AG09309 (cell line): Measurements from ENCODE around the gene CHDH.

ENCODE experiments used
- DNase-seq: peaks from one replicate; pipeline ENCODE4 v3.0.0-alpha.2; 2010; ENCODE audit warnings: low read depth
- H3K4me3 ChIP-seq: 2 replicates; pipeline ENCODE4 v1.5.1; 2011; ENCODE audit warnings: mild to moderate bottlenecking, low read depth, low read length, moderate library complexity; ENCODE audit not compliant: control insufficient read depth
- CTCF ChIP-seq: IDR thresholded peaks from 2 replicates; pipeline ENCODE4 v1.5.1; 2011; ENCODE audit warnings: mild to moderate bottlenecking, low read depth, low read length, inconsistent platforms; ENCODE audit not compliant: insufficient read depth, control insufficient read depth; ENCODE audit errors: missing control alignments

Gene CHDH

DNA sequence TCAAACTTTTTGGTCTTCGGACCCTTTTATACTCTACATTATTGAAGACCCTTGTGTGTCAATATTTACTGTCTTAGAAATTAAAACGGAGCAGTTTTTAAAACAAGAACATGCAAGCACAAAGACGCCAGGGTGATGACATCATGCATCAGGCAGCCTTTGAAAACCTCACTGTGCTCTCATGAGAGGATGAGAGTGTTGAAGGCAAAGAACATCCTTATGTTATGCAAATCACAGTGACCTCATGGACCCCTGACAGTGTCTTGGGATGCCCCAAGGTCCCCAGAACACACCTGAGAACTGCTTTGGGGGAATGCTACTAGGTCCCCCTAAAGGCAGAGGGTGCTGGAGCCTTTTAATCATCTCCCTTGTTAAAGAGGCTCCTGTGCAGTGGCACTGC is 51.6 kb downstream of the CHDH start:
- H3K4me3 ChIP-seq = no peak overlapping the region
- no peak for TF ChIP-seq CTCF
- DNase-seq = no peak

- no peak for TF ChIP-seq CTCF
- no peak for DNase-seq
- H3K4me3 ChIP-seq = no peak overlapping the region
Measured at GRCh38 chr3:53792866-53793265, 53.4 kb downstream of the CHDH start.

DNA sequence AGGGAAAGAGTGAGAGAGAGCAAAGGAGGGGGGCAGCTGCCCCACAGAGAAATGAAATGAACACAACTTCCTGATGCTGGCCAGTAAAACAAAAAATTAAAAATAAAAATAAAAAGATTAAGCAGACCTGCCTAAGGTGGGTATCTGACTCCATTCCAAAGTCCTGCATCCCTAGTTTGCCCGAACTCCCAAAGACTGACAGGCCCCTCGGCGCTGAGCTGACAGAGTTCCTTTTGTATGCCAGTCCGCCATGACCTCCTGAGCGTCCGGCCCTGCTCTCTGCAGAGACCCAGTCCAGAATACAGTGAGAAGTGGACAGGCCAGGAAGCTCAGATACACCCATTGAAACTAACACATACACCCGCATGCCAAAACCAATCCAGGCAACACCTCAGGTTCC is 54.9 kb downstream of the CHDH start:
- no peak overlapping the region for H3K4me3 ChIP-seq
- no peak for DNase-seq
- TF ChIP-seq CTCF = no peak

DNA sequence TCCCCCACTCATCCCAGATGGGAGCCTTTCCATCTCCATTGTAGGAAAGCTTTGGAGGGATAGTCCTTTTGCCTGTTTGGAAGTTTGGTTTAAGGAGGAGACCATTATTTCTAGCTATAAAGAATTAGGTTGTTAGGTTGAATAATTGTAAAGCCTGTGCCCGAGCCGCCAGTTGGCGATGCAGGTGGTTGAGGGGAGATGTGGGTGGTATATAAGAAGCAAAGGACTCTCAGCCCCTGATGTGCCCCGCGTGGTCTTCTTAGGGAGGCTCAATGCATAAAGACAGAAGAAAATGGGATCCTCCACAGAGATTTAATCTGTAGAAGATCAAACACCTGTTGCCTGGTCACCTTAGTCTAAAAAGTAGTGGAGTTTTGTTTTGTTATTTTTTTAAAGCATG is 55.7 kb downstream of the CHDH start:
- H3K4me3 ChIP-seq = no peak overlapping the region
- no peak for DNase-seq
- TF ChIP-seq CTCF = no peak

DNA sequence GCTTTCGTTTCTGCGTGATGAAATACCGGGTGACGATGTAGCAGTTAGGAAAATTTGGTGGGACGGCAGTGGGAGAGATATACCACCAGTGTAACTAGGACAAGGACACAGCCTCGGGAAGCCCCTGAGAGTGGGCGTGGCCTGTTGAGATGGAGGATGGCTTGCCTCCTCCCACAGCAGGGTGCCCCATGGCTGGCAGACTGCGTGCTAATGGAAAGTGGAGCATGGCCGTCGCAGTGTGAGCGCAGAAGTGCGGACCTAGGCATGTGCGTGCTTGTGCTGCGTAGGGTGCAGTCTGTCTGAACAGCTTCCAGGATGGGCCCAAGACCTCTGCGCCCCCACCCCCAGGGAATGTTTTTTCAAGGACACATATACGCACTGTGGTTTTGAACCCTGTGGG is 56.8 kb downstream of the CHDH start:
- no peak for DNase-seq
- no peak overlapping the region for H3K4me3 ChIP-seq
- TF ChIP-seq CTCF = no peak

- no peak for DNase-seq
- no peak overlapping the region for H3K4me3 ChIP-seq
- no peak for TF ChIP-seq CTCF
Measured at GRCh38 chr3:53788038-53788437, 58.2 kb downstream of the CHDH start.

- TF ChIP-seq CTCF = no peak
- no peak overlapping the region for H3K4me3 ChIP-seq
- DNase-seq = no peak
Measured at GRCh38 chr3:53787016-53787415, 59.2 kb downstream of the CHDH start.
